Measurements from ENCODE around the gene L3MBTL4. TPM values are rescaled to one million over a fixed set of nuclear protein-coding genes. Genes with fewer than 3 reads are reported as not detected.

The L3MBTL4 gene
- polyA plus RNA-seq, 3 donors = 4.1 to 5.7 (median 5.7) TPM

DNA sequence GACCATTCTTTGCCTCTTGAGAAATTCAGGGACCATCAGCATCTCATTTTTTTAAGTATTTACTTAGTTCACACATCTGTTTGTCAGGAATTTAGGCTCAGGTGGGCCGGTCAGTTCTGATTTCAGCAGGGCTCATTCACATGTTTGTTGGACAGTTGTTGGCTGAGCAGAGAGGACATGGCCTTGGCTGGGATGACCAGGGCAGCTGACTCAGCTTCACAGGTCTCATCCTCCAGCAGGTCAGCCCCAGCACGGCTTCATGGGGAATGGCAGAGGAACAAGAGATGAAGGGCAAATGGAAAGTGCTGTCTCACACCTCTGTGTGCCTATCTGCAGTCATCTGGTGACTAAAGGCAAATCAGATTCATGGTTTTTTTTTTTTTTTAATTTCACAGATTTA, 383.3 kb downstream of the L3MBTL4 start:
- no peak for DNase-seq

DNA sequence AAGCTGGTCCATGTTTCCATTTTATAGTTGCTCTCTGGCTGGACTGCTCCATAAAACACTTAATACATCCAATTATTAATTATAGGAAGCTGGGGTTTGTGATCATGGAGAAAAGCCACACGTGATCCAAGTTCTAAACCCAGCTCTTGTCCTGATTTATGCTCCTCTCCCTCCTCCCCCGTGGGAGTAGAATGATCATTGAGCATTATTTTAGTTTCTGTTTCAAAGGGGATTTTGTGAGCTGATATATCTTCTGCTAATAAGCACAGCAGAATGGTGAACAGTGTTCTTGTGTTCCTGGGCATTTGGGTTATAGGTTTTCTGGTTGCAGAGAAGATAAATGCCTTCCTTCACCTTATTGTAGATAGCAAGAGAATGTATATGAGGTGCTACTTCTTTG, 383.7 kb downstream of the L3MBTL4 start:
- DNase-seq = peak; percentile 24

DNA sequence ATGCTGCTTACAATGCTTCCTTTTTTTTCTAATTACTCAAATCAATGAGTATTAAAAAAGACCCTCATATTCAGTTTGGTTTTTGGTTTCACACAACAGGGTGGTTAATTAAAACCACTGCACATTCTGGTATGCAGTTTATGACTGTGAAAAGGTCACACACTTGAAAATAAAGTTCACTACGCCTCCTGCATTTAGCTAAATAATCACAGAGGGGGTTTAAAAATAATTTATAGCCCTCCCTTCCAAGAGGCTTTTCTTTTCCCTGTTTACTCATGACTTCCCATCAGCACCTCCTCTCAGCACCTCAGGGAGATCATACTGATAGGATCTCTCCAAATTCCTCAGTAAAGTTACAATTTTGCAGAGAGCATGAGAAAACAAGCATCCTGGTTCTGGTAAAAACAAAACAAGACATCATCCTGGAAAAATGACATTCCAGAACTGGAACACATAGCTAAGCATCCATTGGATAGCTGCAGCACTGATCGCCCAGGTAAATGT, 389.9 kb downstream of the L3MBTL4 start:
- DNase-seq = peak; percentile 17

DNA sequence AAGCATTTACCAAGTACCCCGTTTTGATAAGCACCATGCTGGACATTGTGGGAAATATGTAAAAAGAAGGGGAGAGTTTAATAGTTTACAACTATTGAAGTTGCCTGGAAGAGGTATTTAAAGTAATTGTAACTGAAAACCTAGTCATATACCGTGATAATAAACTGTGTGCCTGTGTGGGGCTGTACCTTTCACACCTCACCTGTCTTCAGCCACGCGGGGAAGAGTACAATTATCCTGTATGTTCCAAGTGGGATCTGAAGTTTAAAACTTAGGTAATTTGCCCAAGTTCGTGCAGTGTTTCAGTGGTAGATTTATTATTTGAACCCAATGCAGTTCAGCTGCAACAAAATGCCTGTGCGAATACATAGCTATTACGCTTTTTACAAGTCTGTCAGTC, 391.2 kb downstream of the L3MBTL4 start:
- DNase-seq = peak; percentile 40

DNA sequence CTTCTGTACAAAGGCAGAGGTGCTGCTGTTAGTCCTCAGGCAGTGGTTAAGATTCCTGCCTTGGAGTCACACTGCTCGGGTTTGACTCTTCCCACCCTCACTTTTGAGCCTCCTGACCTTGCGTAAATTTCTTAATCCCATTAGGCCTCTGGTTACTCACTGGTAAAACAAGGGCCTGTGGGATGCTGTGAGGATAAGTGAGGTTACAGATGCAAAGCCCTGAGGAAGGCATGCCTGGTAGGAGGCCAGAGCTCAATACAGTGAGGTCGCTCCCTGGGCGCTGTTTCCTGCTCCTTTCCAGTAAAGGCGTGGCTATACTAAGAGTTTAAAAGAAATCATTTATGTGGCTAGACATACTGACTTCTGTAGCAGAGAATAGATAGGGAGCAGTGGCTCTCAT, 391.9 kb downstream of the L3MBTL4 start:
- DNase-seq = no peak

DNA sequence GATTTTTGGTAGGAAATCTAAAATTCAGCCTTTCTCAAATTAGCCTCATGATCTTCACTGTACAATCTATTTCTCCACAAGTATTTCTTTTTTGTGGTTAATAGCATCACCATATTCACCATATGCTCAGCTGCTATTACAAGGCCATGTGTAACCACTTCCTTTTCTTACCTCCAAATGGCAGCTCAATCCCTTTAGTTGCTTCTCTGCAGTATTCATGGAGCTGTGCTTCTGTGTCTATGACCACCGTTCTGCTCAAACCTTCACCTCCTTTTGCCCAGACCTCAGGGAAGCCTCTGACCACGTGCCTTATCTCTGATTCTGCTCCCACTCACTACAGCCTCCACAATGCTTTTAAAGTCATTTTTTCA, 392.7 kb downstream of the L3MBTL4 start:
- DNase-seq = no peak

DNA sequence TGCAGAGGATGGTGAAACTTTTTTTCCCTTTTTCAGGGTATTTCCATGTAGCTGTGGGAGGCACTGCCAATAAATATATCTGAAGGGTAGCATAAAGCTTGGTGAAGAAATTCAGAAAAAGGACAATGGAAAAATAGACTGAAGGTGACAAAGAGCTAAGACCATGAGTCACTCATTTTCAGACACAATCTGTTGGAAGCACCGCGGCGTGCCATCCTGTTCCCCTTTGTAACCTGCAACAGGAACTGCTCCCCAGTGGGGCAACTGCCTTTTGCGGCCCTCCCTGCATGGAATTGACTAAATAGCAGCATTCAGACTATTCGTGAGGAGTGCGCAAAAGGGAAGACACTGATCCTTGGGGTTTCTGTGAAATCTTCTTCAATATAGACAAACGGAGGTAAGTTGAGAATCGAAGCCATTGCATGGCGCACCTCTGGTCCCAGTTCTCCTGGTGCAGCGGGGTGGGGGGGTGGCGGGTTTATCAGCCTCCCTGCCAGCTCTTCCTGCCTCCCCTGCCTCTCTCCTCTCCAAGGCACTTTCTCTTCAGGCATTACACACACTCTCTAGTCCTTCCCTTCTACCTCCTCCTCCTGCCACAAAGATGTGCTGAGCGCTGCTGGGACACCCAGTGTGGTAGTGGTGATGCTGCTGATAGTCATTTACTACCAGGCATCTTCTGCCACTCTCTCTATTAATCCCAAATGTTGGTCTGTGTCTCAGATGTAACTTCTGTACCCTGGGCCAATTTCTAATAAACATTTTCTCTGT, 393.2 kb downstream of the L3MBTL4 start:
- DNase-seq = no peak

DNA sequence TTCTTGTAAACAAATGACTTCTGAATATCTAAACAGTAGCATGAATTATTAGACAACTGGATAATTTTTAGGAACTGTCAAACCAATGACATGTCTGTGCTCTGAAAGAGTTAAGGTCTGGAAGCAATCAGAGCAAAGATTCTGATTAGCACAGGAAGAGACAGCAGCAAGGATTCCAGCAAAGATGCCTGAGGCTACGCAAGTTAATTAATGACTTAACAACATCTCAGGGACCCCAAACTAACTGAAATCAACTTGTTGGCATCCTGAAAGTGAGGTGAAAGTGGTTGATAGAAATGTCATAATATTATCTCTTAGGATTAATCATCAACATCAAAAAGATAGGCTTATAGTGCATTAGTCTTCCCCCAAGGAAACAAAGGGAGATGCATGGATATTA, 396.0 kb downstream of the L3MBTL4 start:
- no peak for DNase-seq

DNA sequence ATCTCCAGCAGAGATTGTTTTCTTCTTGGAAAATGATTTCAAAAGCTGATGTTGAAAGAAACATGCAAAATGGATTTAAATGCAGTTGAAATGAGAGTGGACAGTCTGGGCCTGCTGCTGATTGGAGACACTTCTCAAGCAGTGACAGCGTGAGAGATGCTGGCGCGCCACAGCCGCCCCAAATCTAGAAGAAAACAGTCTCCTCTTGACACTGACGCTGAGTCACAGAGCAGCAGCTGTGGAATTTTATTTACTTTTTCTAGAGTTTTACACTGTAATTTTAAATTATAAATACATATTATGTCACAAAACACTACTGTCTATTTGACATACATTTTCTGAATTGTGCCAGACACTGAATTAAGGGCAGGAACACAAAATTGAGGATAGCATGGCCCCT, 397.5 kb downstream of the L3MBTL4 start:
- no peak for DNase-seq

DNA sequence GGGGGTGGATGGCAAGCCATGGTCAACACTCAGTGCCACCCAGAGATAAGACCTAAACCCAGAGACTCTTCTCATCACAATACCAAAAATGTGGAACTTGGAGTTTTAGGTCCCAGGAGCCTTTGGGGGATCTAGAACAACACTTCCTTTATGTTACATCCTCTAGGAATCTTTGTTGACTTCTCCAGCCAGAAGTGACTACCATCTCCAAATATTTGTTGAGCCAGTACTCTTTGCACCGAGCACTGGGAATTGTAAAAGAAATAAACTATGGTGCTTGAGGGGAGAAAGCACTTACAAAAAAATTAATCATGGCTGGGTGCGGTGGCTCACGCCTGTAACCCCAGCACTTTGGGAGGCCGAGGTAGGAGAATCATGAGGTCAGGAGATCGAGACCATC, 399.3 kb downstream of the L3MBTL4 start:
- DNase-seq = no peak

DNA sequence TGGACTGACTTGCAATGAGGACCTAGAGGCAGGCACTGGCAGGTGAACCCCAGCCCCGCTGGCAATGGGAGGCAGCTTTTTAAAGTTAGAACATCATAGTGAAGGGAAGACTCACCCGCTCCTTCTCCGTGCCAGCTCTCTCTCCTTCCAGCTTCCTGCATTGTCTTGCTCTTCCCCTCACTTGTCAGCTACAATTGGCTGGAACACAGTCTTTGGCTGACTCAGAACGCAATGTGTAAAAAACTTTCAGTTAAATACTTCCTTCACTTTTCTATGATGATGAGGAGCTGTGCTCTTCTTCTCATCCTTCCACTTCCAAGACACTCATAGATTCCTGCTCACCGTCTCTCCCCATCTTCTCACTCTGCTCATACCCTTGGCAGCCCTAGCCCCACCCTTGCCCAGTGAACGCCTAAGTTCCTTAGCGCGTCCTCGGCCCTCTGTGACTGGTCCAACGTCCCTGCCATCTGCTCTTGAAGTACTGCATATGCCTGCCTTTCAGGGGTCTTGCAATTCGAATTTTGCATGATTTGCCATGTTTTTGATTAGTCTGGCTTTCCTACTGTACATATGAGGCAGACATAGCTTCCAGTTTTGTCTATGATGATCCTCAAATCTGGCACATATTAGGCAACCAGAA, 401.4 kb downstream of the L3MBTL4 start:
- no peak for DNase-seq

DNA sequence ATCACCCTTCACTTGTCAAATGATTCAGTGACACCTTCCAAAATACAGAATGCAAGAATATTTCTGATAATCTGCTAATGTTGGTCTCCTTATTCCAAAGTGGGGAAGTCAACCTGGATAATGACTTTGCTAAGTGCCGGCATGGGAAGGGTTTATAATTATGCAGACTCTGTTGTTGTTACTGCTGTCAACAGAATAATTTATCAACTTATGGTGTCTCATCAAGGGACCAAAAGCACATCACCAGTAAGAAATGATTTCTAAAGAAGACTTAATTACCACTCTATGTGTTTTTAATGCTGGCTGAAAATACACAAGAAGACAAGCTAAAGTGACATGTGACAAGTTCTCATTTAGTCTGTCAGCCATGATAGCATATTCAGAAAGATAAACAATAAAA, 403.8 kb downstream of the L3MBTL4 start:
- no peak for DNase-seq

DNA sequence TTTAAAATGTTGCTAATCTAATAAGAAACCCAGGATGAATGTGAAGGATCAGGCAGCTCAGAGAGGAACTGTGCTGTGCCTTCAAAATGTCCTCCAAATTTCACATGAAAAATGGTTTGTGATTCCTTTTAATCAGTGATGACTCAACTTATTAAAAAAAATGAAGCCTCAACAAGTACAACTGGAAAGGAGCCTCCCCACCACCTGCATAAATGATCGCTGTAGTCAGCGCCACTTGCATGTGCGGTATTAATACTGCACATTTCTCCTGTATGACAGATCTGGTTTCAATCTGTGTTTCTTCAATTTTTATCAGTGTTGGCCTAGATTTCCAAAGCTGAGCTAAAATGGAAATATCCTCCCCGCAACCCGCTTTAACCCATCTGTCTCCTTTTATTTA, 404.4 kb downstream of the L3MBTL4 start:
- DNase-seq = no peak

DNA sequence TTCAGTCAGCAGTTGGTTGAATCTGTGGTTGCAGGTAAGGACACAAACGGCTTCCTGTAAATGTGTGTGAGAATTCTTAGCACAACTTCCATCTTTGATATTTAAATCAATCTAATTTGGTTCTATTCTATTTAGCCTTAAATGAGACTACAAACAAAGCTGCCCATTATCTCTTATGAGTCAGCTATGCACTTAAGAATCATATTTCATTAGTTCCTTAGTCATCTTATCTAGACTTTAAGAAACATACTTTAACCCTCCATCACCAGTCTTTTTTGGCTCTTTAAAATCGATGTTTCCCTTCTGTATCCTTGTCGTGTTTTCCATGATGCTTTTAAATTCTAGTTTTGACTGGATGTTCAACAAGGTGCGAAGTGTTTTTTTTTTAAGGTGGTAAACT, 405.0 kb downstream of the L3MBTL4 start:
- DNase-seq = no peak

DNA sequence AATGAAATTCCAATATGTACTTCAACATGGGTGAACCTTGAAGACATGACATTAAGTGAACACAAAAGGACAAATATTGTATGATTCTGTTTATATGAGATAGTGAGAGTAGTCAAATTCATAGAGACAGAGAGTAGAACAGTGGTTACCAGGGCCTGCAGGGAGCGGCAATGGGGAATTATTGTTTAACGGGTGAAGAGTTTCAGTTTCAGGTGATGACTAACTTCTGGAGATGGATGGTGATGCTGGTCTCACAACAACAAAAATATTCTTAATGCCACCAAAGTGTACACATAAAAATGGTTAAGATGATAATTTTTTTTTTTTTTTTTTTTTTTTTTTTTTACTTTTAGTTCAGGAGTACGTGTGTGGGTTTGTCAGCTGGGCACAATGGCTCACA, 410.0 kb downstream of the L3MBTL4 start:
- no peak for DNase-seq

DNA sequence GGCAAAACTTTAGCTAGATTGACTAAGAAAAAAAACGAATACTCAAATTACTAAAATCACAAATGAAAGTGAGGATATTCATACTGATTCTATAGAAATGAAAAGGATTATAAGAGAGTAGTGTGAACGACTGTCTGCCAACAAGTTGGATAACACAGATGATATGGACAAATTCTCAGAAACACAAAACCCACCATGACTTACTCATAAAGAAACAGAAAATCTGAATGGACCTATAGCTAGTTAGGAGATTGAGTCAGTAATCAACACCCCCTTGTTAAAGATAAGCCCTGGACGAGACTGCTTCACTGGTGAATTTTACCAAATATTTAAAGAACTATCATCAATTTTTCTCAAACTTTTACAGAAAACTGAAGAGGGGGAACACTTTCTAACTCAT, 410.6 kb downstream of the L3MBTL4 start:
- no peak for DNase-seq

DNA sequence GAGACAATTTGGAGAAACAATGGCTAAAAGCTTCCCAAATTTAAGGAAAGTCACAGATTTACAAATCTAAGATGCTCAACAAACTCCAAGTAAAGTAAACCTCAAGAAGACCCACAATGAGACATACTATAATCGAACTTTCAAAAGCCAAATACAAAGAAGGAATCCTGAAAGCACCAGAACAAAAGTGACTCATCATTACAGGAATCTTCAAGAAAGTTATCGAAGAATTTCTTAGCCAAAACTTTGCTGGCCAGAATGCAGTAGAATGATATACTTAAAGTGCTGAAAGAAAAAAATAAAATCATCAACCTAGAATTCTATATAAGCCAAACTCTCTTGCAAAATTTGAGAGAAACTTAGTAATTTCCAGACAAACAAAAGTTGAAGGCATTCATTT, 412.8 kb downstream of the L3MBTL4 start:
- no peak for DNase-seq

DNA sequence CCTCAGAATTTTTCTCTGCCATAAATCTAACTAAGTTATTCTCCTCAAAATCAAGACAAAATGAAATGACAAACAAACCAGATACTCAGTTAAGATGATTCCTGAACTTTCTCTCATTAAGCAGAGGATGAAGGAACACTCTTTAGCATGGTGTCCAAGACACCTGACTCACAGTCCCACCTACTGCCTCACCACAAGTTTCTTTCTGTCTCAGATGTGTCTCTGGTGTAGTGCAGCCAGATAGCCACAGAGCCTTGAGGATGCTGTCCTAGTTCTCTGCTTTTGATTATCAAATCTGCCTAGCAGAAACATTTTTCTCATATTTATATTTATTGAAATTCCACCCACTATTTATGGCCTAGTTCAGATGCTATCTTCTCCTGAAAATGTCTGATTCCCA, 415.8 kb downstream of the L3MBTL4 start:
- DNase-seq = no peak

DNA sequence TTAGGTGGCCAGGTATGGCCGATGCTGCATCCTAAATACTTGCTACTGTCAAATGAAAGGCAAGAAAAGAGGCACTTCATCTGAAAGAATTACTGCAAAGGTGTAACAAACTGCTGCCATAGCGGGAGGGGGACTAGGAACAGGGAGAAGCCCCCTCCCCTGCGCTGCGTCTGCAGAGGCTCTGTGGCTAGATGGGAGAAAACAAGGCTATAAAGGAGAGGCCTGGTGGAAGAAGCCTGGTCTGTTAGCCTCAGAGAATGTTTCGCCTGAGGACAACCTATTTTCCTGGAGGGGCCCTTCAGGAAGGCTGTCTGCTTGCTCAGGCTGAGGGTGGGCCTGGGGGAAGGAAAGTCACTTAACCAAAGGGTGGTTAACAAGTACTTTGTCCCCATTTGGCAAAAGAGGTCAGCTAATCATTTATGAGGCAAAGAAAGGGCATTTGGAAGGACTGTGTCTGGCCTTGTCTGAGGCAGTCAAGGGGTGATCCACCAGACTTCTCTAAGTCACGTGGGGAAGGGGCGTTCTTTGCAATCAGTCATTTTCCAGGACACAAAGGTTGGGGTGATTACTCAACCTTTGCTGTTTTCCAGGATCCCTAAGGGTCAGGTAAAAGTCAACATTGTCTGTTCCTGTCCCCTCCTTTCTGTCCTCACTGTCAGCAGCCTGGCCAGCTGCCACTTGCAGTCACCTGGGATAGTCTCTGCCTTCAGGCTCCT, 416.4 kb downstream of the L3MBTL4 start:
- DNase-seq = no peak

DNA sequence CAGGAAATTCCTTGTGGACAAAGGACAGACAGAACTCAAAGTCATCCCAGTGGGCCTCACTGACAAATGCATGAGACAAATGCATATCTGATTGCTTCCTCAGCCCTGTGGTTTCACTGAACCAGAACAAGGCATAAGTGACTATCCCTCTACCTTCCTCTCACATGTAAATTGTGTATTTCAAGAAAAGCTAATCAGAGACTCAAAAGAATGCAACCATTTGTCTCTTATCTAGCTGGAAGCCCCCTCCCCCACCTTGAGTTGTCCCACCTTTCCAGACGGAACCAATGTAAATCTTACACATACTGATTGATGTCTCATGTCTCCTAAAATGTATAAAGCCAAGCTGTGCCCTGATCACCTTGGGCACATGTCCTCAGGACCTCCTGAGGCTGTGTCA, 417.4 kb downstream of the L3MBTL4 start:
- DNase-seq = no peak

DNA sequence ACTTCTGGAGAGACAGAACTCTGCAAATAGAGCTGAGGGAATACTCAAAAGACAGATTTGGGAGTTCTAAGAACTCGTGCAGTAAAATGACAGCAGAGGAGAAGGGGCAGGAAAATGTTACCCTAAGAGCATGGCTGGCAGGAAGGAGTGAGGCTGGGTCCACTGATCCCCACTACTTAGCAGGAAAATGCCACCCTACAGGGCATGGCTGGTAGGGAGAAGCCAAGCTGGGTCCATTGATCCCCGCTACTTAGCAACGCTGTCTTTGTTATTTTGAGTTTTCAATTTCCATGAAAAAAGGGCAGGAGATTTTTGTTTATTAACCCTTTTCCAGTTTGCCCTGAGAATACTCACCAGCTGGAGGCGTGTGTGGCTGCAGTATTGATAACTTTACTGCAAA, 419.1 kb downstream of the L3MBTL4 start:
- no peak for DNase-seq

DNA sequence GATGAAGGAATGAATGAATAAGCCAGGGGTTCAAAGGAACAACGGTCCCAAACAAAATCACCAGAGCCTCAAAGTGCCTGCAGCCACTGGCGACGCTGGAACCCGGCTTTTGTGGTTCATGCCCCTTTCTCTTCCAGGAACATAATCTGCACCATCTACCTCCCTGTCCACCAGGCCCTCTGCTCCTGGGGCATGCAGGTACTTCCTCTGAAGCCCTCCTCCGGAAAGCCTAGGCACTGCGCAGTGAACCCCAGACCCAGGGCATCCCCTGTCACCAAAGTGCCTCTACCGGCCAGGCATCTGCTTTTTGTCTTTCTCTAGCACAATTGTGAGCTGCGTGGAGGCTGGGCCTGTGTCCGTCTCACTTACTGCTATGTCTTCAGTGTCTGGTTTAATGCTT, 420.8 kb downstream of the L3MBTL4 start:
- no peak for DNase-seq

DNA sequence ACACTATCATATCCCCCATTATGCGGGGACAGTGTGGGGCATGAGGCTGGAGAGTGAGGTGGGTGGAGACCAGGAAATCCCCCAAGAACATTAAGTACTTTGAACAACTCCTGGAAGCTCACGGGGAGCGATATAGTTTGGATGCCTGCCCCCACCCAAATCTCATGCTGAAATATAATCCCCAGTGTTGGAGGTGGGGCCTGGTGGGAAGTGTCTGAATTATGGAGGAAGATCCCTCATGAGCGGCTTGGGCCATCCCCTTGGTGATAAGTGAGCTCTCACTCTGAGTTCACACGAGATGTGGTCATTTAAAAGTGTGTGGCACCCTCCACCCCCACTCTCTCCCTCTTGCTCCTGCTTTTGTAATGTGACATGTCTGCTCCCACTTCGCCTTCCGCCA, 422.3 kb downstream of the L3MBTL4 start:
- no peak for DNase-seq
